LNCaP clone FGC (cell line): ENCODE measurements around the gene PNPLA8.

Source experiments
- DNase-seq: peaks from one replicate; pipeline ENCODE4 v3.0.0-alpha.2; 2011; ENCODE audit warnings: low read depth
- H3K4me3 ChIP-seq: 2 replicates; pipeline ENCODE4 v1.5.1; 2011; ENCODE audit warnings: mild to moderate bottlenecking, low read depth, low read length, control low read depth
- TF ChIP-seq, protein P1 (sequence below): IDR thresholded peaks from 2 replicates; pipeline ENCODE4 v1.5.1; 2012; ENCODE audit warnings: mild to moderate bottlenecking; ENCODE audit not compliant: control insufficient read depth, insufficient read depth; ENCODE audit errors: extremely low read depth

PNPLA8 gene

DNA sequence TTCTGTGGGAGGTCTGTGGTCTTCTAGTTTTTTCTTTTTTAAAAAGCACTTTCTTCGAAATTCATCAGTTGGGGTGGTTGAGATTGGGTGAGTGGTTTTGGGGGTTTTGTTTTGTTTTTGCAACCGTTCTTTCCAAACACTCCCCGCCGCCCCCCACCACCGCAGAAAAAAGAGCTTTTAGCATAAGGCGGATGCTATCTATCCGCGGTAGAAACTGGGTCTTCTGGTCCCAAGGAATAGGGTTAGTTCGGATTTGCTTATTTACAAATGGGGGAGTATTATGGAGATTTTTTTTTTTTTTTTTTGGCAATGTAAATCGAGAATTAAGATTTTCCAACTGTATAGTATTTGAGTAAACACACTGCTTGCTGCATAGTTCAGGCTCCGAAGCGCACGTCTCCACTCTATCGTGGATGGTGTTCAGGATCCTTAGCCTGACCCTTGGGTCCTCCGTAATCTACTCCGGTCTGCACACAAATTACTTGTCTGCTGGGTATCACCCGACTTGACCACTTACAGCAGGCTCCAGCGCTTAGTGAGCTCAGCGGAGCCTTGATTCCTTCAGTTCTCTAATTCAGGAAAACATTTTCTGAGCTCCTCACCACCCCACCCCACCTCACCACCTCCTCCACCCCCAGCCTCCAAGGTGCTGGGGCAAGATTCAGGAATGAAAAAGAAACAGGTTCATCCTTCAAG lies 68.9 kb downstream of the PNPLA8 start:
- TF ChIP-seq, protein P1, sequence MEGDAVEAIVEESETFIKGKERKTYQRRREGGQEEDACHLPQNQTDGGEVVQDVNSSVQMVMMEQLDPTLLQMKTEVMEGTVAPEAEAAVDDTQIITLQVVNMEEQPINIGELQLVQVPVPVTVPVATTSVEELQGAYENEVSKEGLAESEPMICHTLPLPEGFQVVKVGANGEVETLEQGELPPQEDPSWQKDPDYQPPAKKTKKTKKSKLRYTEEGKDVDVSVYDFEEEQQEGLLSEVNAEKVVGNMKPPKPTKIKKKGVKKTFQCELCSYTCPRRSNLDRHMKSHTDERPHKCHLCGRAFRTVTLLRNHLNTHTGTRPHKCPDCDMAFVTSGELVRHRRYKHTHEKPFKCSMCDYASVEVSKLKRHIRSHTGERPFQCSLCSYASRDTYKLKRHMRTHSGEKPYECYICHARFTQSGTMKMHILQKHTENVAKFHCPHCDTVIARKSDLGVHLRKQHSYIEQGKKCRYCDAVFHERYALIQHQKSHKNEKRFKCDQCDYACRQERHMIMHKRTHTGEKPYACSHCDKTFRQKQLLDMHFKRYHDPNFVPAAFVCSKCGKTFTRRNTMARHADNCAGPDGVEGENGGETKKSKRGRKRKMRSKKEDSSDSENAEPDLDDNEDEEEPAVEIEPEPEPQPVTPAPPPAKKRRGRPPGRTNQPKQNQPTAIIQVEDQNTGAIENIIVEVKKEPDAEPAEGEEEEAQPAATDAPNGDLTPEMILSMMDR: no peak
- no peak overlapping the region for H3K4me3 ChIP-seq
- no peak for DNase-seq

DNA sequence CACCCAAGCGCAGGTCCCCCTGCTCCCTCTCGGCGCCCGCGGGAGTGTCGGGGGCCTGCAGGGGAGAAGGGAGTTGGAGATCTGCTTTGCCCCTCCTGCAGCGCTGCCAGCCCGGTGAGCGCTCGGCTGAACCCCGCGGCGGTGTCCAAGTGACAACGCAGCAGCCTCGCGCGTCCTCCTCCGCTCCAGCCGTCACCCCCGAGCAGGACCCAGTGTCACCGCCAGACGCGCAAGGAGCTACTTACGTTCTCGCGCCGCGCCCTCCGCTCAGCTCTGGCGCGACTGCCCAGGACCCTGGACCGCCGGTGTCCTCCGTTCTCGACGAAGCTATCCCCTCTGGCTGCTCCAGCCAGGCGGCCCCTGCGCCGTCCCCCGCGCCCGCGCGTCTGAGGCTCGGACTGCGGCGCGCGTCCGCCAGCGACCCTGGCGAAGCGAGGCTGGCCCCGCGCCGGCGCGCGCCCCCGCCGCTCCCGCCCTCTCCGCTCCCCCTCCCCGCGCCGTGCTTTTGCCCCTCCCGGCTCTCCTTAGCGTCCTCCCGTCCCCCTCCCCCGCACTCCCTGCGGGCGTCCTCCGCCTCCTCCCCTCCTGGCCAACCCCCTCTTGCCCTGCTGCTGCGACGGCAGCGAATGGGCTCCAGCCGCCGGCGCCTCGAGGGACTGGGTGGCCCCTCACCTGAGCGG lies 69.8 kb downstream of the PNPLA8 start, which contains the start of gene NRCAM:
TSS of gene NRCAM (minus strand) at position 439 of the 680 bp plus-strand sequence. CDS start 216,372 bp downstream, outside the sequence.
- DNase-seq: no peak
- TF ChIP-seq, protein P1: no peak
- peak within 1 kb of the TSS; percentile 34 for H3K4me3 ChIP-seq

DNA sequence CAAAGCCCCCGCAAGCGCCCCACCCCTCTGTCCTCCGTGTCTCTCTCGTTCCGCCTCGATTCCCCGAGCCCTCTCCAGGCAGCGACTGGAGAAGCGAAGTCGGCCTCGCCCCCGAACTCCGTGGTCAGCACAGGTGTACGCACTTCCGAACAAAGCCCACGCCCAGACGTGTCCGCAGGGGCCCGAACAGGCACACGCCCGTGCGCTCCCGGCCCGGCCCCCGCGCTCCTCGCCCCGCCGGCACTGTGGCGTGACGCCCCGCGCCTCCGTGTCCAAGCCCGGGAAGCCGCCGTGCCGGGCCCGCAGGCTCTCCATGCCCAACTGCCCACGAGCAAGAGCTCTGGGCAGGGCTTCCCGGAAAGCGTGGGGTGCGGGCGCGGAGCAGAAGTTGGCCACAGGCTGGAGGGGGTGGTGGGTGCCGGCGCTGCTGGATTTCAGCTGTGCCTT lies 70.4 kb downstream of the PNPLA8 start:
- TF ChIP-seq, protein P1: no peak
- peak overlapping the region; percentile 34 for H3K4me3 ChIP-seq
- no peak for DNase-seq

DNA sequence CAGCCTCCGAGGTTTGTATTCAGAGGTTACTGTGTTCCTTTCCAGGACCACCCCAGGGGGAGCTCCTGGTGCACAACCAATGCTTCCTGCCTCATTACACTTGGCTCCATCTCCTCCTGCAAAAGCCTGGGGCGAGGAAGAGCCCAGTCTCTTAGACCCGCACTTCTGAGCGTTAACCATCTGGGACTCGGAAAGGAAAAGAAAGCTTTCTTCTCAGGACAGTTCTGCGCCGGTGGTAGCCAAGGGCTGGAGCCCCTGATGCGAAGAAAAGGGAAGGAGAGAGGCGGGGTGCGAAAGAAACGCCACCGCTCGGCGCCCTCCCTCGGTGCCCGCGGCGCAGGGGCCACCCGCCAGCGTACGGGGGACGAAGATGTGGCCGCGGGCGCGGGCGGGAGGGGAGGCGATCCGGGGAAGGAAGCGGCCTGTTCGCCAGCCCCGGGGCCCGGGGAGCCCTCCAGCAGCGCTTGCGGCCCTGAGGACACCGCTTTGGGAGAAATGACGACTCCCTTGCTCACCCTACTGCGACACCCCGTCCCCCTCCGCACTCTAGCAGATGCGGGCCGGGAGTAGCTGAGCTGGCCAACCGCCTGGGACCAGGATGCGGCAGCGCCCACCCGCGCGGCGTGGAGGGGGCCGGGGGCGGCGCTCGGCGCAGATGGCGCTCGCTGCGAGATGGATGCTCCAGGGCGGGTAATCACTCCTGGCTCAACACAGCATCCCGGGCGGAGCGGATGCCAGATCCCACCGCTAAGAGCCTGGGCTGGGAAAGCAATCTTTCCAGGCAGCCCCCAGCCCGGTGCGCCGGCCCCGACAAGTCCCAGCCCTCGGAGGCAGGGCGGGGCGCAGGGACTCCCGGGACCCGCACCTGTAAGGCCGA lies 71.0 kb downstream of the PNPLA8 start:
- DNase-seq: no peak
- TF ChIP-seq, protein P1: no peak
- H3K4me3 ChIP-seq: no peak overlapping the region

DNA sequence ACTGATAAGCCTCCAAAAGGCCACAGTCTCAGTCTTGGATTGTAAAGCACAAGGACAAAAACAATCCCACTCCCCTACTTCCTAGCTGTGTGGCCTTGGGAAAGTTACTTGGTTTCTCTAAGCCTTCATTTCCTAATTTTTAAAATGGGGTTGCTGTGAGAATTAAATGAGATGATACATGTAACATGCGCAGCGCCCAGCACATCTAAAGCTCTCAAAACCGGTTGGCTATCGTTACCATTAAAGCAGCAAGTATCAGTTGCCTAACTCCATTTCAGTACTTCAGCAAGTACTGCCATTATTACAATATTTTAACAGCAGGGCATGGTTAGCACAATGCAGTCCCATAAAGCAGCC lies 71.6 kb downstream of the PNPLA8 start:
- DNase-seq: no peak
- H3K4me3 ChIP-seq: no peak overlapping the region
- TF ChIP-seq, protein P1: no peak

DNA sequence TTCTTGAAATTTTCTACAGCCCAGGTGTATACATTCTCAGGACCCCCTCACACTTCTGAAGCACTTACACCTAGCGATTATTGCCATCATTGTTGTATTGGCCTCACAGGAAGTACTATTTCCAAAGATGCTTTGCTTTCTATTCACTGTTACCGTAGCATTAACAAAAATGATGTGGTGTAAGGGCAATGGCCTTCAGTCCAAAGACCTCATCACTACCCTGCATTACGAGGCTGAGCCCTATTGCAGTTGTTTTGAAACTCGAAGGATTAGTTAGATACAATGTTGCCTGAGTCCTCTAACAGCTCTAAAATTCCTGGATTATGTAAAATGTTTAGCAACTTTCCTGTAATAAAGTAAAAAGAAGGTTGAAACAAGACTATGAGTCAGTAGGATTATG lies 72.6 kb downstream of the PNPLA8 start:
- no peak for DNase-seq
- H3K4me3 ChIP-seq: no peak overlapping the region
- TF ChIP-seq, protein P1: no peak
